Activated CD8-positive, alpha-beta memory T cell treated with anti-CD3 and anti-CD28 coated beads, Interleukin-2, amount 50 U/mL, for 48 hours (primary cell): Measurements from ENCODE around the gene CCDC71L.

ENCODE experiments used
- DNase-seq: peaks from one replicate; pipeline ENCODE4 v3.0.0-alpha.2; 2020

Gene CCDC71L

DNA sequence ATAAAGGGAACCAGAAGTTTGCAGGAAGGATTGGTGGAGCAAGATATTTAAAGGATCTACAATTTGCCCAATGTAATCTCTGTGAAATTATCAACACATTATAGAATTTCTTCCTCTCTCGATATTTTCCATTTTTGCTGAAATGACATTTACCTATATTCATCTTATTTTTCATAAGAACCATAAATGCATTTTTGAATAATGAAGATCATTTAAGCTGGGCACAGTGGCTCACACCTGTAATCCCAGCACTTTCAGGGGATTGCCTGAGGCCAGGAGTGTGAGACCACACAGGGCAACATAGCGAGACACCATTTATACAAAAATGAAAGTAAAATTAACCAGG, 37.7 kb downstream of the CCDC71L start:
- no peak for DNase-seq

DNA sequence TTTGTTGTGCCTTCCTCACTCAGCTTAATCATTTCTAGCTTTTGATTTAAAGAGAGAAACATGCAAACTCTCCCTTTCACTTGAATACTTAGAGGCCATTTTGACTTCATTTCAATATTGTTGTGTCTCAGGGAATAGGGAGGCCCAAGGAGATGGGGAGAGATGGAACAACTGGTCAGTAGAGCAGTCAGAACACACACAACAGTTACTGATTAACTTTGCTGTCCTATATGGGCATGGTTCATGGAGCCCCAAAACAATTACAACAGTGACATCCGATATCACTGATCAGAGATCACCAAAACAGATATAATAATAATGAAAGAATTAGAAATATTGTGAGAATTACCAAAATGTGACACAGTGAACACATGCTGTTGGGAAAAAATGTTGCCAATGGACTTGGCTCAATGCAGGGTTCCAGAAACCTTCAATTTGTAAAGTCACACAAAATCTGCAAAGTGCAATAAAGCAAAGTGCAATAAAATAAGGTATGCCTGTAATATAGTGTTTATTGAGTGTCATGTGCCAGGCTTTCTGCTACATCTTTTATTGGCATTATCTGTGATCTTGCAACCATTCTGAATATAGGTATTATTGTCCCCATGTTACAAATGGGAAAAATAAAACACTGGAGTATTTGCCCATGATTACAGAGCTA, 38.2 kb downstream of the CCDC71L start:
- no peak for DNase-seq

DNA sequence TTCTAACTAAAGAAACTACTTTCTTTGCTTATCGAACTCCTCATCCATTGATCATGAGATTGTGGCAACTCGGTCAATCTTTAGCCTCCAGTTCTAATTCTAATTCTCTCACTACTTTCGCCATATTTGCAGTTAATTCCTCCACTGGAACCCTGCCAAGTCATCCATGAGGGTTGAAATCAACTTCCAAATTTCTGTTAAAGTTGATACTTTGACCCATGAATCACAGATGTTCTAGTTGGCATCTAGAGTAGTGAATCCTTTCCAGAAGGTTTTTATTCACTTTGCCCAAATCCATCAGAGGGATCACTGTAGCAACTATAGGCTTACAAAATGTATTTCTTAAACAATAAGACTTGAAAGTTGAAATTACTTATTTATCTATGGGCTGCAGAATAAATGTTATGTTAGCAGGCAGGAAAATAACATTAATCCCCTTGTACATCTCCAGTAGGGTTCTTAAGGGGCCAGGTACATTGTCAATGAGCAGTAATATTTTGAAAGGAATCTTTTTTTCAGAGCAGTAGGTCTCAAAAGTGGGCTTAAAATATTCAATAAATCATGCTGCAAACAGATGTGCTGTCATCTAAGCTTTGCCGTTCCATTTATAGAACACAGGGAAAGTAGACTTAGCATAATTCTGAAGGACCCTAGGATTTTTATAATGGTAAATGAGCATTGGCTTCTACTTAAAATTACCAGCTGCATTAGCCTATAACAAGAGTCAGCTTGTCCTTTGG, 39.4 kb downstream of the CCDC71L start:
- DNase-seq: no peak

DNA sequence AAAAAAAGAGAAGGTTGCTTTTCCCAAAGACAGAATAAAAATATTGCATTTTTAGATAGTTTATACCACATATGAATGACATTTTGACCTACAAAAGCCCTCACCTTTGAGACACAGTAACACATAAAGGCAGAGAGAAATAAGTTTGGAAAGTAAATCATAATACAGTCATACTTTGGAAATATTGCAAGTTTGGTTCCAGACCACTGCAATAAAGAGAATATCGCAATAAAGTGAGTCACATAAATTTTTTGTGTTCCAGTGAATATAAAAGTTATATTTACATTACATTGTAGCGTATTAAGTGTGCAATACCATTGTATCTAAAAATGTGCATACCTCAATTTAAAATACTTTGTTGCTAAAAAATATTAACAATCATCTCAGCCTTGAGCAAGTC, 40.3 kb downstream of the CCDC71L start:
- DNase-seq: no peak

DNA sequence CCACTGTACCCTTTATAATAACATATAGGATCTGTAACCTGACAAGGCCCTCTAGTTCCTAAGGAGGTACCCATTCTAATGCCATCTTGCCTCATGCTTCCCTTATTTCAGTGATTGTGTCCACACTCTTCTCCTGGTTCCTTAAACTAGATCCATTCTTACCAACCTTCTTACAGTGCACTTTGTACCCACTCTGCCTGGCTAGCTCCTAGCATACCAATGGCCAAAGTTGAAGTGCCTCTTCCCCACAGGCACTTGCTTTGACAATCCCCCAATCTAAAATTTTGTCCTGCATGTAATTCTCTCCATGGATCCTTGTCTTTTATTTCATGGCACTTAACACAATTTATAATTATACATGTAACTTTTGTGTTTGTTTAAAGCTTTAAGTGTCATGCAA, 40.9 kb downstream of the CCDC71L start:
- no peak for DNase-seq

DNA sequence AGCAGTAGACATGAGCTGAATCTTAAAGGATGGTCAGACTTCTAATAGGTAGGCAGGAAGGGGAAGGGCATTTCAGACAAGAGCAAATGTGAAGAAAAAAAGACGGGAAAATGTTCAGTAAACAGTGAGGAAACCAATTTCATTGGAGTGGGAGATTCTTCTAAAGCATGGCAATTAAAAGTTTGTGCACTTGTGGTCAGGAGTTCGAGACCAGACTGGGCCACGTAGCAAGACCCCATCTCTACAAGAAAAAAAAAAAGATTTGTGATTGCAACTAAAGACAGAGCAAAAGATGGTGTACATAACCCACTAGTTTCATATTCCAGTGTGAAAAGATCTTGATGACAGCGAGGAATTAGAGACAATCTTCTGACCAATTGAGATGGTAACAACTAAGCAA, 41.7 kb downstream of the CCDC71L start:
- no peak for DNase-seq

DNA sequence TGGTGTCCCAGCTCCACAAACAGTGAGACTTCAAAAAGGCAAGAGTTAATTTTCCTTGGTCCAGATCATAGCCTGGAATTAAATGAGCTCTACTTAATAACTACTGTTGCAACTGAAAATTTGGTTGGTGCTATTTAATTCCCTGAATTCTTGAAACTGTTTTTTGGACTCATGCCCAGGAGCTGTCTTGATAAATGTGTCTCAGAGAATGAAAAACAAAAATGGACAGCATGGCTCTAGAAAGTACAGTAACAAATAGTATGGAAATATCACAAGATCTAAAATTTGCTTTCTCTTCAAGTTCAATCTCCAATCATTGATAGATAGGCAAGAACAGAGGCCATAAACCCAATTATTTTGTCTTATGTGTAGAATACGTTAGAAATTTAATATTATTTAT, 42.5 kb downstream of the CCDC71L start:
- DNase-seq: no peak

DNA sequence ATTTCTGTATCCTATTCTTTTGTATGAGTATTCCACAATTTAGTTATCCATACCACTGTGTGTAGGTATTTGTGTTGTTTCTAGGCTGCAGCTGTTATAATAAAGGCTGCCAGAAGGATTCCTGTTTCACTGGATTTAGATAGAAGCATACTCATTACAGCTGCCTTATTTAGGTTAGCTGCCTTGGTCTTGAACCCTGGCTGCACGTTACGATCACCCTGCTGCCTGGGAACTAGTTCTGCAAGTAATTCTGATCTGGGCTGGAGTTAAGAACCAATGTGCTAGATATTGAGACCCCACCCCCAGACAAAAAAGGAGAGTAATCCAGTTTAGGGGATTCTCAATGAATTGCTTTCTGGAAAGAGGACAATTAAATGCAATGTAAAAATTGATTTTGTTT, 43.1 kb downstream of the CCDC71L start:
- DNase-seq: no peak

DNA sequence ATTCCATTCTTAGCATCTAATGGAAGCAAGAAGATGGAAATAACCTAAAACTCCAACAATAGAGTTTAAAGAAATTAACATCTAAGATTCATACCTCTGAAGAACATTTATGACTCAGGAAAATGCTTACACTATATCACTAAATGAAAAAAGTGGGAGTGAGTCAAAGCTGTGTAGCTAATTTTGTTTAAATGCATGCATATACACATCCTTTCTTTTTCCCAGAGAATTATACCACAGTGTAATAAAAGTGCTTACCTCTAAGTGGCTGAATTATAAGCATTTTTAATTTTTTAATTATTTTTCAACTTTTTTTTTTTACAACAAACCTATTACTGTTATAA, 44.3 kb downstream of the CCDC71L start:
- DNase-seq: no peak

DNA sequence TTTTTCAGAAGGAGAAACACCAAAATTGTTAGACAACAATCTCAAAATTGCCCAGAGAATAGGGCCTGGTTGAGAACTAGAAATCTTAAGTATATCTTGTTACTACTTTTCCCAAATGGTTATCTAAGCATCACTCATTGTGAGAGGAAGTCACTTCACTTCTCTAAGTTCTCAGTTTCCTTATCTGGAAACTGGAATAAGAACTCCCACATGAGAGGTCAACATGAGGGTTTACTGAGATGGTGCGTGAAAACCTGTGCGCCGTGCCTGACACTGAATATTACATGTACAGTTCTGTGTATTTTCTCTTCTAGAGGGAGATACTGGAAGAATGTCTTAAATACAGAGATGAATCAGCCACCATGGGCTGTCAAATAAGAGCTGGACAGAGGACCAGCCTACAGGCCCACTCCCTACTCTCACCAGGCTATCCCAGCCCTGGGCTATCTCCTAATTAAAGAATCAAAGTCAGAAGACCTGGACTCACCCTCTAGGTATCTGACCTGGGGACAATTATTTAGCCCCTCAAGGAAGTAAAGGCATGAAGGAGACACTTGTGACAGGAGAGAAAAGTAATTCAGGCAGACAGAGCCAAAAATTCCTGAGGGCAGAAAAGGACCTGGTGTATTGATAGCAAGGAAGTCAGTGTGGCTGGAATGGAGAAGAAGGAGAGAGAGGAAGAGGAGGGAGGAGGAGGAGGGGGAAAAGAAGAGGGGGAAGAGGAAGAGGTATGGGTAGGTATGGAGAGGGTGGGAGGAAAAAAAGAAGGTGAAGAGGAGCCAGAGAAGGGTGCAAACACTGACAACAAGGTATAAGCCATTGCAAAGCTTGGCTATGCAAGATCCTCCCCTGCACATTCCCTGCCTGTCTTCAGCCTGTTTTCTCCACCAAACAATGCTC, 44.9 kb downstream of the CCDC71L start:
- DNase-seq: no peak

DNA sequence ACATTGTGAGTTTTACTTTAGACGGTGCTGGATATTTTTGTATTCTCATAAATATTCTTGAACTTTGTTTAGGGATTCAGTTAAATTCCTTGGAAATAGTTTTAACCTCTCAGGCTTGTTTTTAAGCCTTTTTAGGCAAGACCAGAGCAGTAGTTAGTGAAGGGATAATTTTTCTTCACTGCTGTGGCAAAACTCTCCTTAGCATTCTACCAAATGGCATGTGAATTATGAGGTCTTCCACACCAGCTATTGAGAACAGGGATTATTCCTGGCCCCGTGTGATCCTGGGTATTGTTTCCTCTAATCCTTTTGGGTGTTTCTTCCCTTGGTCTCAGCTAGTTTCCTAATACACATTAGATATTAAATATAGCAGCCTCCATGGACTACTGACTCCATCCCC, 46.2 kb downstream of the CCDC71L start:
- no peak for DNase-seq

DNA sequence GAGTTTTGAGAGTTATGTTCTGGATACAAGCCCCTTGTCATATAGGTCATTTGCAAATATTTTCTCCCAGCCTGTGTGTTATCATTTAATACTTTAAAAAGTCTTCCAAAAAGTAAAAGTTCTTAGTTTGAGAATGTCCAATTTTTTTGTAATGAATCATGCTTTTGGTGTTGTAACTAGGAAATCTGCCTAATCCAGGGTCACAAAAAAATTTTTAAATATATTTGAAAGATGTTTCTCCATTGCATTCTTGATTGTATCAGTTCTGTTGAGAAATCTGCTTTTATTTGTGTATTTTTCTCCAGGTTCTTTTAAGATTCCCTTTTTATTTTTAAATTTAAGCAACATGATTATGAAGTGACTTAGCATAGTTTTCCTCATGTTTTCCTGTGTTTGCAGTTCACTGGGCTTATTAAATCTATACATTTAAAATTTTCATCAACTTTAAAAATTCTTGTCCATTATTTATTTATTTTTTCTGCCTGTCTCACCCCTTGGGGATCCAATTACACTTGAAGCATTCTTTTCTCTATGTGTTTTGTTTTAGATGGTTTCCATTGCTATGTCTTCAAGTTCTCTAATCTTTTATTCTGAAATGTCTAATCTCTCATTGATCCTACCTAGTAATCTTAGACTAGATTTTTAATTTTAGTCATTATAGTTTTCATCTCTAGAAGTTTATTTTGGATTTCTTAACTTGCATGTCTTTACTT, 47.0 kb downstream of the CCDC71L start:
- no peak for DNase-seq

DNA sequence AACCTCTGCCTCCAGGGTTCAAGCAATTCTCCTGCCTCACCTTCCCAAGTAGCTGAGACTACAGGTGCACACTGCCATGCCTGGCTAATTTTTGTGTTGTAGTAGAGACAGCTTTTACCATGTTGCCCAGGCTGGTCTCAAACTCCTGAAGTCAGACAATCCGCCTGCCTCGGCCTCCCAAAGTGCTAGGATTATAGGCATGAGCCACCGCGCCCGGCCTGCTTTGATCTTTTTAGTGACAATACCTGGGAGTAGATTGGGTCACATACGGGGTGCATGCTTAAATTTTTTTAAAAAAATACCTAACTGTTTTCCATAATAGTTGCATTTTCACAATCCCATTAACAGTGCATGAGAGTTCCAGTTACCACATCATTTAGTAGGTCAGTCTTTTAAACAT, 47.7 kb downstream of the CCDC71L start:
- DNase-seq: no peak

DNA sequence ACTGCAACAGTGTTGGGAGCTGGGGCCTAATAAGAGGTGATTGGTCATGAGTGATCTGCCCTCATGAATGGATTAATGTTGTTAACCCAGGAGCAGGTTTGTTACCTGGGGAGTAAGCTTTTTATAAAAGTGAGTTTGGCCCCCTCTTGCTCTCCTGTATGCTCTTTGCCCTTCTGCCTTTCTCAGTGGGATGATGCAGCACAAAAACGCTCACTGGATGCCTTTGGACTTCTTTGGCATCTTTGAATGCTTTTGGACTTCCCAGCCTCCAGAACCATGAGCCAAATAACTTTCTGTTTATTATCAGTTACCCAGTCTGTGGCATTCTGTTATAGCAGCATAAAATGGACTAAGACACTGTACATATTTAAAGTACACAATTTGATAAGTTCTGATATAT, 48.5 kb downstream of the CCDC71L start:
- DNase-seq: no peak

DNA sequence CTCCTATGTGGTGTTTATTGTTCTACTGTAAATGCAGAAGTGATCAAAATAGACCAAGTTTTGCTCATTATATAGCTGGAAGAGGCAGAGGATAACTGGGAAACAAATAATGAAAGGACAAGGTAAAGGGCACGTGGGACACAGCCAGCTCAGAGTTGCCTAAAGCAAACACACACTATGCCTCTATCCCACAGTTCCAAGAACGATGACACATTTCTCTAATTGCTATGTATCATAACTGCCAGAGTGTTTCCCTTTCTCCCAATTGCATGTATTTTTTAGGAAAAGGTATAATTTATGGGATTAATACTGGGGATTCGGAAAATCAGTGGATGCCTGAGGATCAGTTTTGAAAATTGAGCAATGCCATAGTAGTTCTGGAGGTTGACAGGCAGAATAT, 49.0 kb downstream of the CCDC71L start:
- no peak for DNase-seq

DNA sequence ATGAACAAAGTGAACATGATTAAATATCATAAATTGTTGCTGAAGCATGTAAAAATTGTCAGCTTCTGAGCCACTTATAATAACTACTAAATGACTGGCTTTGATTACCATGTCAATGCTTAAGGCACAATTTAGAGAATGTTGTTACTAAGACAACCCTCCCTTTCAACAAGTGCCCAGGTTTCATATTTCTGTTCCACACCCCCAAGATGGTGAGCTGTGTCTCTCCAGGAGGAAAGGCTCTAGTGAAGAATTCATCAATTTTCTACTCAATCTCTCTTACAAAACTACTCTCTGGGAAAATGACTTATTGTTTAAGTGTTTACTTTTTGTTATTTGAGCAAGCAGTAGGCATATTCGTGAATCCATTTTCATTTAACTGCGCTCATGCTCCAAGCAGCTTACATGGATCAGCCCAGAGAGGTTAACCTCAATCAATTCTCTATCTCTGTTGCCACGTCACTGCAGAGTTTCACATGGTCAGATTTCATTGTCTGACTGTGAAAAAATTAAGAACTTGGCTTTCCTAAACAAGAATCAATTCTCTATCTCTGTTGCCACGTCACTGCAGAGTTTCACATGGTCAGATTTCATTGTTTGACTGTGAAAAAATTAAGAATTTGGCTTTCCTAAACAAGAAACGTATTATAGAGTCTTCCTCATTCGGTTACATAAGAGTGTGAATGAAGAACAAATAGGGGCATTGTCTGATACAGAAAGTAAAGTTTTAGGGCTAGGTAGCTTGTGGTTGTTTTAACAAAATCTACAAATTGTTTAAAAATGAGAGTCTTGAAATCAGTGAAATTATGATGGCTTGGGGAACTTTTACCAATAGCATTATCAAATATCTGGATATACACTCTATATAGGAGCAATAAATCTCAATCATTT, 49.7 kb downstream of the CCDC71L start:
- no peak for DNase-seq

DNA sequence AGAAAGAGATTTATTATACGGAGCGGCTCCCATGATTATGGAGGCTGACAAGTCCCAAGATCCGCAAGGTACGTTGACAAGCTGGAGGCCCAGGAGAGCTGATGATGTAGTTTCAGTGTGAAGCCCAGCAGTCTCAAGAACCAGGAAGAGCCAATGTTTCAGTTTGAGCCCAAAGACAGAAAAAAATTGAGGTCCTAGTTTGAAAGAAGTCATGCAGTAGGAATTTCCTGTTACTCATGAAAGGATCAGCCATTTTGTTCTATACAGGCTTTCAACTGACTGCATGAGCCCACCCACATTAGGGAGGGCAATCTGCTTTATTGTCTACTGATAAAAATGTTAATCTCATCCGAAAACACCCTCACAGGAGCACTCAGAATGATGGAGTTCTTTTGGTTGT, 51.5 kb downstream of the CCDC71L start:
- no peak for DNase-seq

DNA sequence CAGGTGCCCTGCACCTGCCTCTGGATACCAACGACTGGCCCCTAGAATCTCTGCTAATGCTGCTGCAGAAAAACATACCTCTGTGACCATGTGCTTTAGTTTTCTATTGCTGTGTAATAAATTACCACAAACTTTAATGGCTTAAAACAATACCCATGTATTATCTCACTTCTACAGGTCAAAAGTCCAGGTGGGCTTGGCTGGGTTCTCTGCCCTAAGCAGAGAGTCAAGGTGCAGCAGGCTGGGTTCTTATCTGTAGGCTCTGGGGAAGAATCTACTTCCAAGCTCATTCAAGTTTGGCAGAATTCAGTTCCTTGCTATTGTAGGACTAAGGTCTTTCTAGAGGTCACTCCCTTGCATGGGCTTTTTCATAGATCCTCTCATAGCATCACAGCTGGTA, 52.3 kb downstream of the CCDC71L start:
- DNase-seq: no peak
